Medulla oblongata (tissue), 1 donor: ENCODE measurements around the gene GOLGA6L10.
"Not testable (repeated sequence)": the region's sequence is repeated elsewhere in the genome, so short reads cannot be mapped to it uniquely, and the experiment has no call there.

Experiments used
- DNase-seq: peaks from one replicate; pipeline ENCODE4 v3.0.0-alpha.2; 2015; ENCODE audit errors: extremely low spot score

GOLGA6L10 gene

DNA sequence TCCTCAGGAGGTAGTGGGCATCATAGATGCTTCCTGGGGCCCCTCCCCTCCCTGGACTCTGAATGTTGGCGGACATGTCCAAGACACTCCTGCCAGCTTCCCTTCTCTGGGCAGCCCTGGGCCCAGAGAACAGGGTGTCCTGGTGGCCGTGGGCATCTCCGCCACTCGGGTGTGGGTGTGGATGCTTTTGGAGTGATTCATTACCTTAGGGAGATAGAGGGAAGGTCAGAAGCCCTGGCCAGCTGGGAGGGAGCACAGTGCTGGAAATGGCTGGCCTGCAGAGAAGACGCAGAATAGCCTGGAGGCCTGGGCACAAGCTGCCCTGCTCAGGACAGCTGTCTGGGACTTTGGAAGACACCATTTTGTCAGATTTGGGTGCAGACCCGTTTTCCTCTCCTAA is 48.9 kb downstream of the GOLGA6L10 start:
- DNase-seq: not testable (repeated sequence)

DNA sequence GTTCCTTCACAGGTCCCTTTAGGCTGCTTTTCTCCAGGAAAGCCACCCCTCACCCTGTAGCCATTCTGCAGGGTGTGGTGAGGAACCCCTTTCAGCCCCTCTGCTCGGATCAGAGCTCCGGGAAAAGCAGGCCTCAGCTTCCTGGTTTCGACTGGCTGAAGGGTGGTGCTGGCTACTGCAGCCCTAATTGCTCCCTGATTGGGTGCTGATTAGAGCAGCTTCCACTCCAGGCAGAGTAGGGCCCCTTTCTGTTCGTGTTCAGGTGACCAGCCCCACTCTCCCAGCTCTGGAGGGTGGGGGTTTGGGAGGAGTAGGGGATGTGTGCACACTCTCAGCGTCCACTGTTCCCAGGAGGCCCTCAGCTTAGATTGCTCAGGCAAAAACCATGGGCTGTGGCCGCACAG is 49.8 kb downstream of the GOLGA6L10 start:
- not testable (repeated sequence) for DNase-seq

DNA sequence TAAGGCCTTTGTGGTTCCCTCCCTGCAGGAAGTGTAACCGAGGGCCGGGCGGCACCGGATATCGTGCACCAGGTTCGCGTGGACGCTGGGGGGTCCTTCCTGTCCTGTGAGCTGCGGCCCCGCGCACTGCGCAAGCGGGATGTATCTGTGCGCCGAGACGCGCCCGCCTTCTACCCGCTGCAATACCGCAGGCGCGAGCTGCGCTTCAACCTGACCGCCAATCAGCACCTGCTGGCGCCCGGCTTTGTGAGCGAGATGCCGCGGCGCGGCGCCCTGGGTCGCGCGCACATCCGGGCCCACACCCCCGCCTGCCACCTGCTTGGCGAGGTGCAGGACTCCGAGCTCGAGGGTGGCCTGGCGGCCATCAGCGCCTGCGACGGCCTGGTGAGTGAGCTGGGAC is 50.8 kb downstream of the GOLGA6L10 start:
- DNase-seq: no peak

GRCh38 chr15:82298032-82298431 is 51.2 kb downstream of the GOLGA6L10 start:
- no peak for DNase-seq

GRCh38 chr15:82297546-82297945 is 51.7 kb downstream of the GOLGA6L10 start:
- no peak for DNase-seq

GRCh38 chr15:82294061-82294690 is 55.1 kb downstream of the GOLGA6L10 start:
- no peak for DNase-seq

- DNase-seq: no peak
These were observed 57.0 kb downstream of the GOLGA6L10 start for GRCh38 chr15:82292271-82292670.
